Raji (cell line): ENCODE data around the gene COX10.

Experiments
- POLR2A ChIP-seq: IDR thresholded peaks from 2 replicates; pipeline ENCODE4 v1.6.1; 2011; ENCODE audit warnings: low read depth, low read length, control low read depth; ENCODE audit not compliant: insufficient read depth

Gene COX10

GRCh38 chr17:14103836-14104235 is 34.5 kb downstream of the COX10 start:
- TF ChIP-seq POLR2A: no peak

- no peak for TF ChIP-seq POLR2A
Measured at GRCh38 chr17:14104734-14105133, 35.4 kb downstream of the COX10 start.

GRCh38 chr17:14107889-14108288 is 38.6 kb downstream of the COX10 start:
- TF ChIP-seq POLR2A: no peak

- TF ChIP-seq POLR2A: no peak
Measured at GRCh38 chr17:14112407-14112806, 43.1 kb downstream of the COX10 start.

- no peak for TF ChIP-seq POLR2A
Measured at GRCh38 chr17:14113137-14113536, 43.8 kb downstream of the COX10 start.

GRCh38 chr17:14116263-14117024 is 47.1 kb downstream of the COX10 start:
- TF ChIP-seq POLR2A: no peak

GRCh38 chr17:14118951-14119350 is 49.6 kb downstream of the COX10 start:
- no peak for TF ChIP-seq POLR2A

GRCh38 chr17:14119546-14119945 is 50.2 kb downstream of the COX10 start:
- no peak for TF ChIP-seq POLR2A

GRCh38 chr17:14121952-14122351 is 52.6 kb downstream of the COX10 start:
- TF ChIP-seq POLR2A: no peak

GRCh38 chr17:14123619-14124278 is 54.4 kb downstream of the COX10 start:
- no peak for TF ChIP-seq POLR2A

- no peak for TF ChIP-seq POLR2A
Measured at GRCh38 chr17:14124854-14125253, 55.5 kb downstream of the COX10 start.

GRCh38 chr17:14125518-14126137 is 56.3 kb downstream of the COX10 start:
- TF ChIP-seq POLR2A: no peak

GRCh38 chr17:14133104-14133503 is 63.8 kb downstream of the COX10 start:
- no peak for TF ChIP-seq POLR2A

GRCh38 chr17:14134456-14134855 is 65.2 kb downstream of the COX10 start:
- no peak for TF ChIP-seq POLR2A

GRCh38 chr17:14135906-14136590 is 66.7 kb downstream of the COX10 start:
- no peak for TF ChIP-seq POLR2A

GRCh38 chr17:14138649-14139048 is 69.3 kb downstream of the COX10 start:
- no peak for TF ChIP-seq POLR2A

- TF ChIP-seq POLR2A: no peak
Measured at GRCh38 chr17:14143688-14144087, 74.4 kb downstream of the COX10 start.
